HUES48 (cell line): ENCODE measurements around the gene MYDGF.
"Not testable (repeated sequence)": the region's sequence is repeated elsewhere in the genome, so short reads cannot be mapped to it uniquely, and the experiment has no call there.

Experiments
- H3K27ac ChIP-seq: one replicate; pipeline ENCODE4 v1.7.0; 2013; ENCODE audit warnings: low read depth, low read length, inconsistent platforms
- H3K27me3 ChIP-seq: 2 replicates; pipeline ENCODE4 v1.6.1; 2013; ENCODE audit warnings: mild to moderate bottlenecking, low read length; ENCODE audit not compliant: control insufficient read depth, insufficient read depth
- H3K36me3 ChIP-seq: 2 replicates; pipeline ENCODE4 v1.6.1; 2013; ENCODE audit warnings: low read length; ENCODE audit not compliant: control insufficient read depth, insufficient read depth
- H3K4me1 ChIP-seq: 2 replicates; pipeline ENCODE4 v1.6.1; 2013; ENCODE audit warnings: mild to moderate bottlenecking, low read length; ENCODE audit not compliant: control insufficient read depth, insufficient read depth
- H3K4me3 ChIP-seq: 2 replicates; pipeline ENCODE4 v1.5.1; 2013; ENCODE audit warnings: mild to moderate bottlenecking, low read depth, low read length
- H3K9ac ChIP-seq: 2 replicates; pipeline ENCODE4 v1.6.1; 2013; ENCODE audit warnings: mild to moderate bottlenecking, low read depth, low read length, moderate library complexity
- H3K9me3 ChIP-seq: 2 replicates; pipeline ENCODE4 v1.6.1; 2013; ENCODE audit warnings: low read length; ENCODE audit not compliant: control insufficient read depth, insufficient read depth

The MYDGF gene

DNA sequence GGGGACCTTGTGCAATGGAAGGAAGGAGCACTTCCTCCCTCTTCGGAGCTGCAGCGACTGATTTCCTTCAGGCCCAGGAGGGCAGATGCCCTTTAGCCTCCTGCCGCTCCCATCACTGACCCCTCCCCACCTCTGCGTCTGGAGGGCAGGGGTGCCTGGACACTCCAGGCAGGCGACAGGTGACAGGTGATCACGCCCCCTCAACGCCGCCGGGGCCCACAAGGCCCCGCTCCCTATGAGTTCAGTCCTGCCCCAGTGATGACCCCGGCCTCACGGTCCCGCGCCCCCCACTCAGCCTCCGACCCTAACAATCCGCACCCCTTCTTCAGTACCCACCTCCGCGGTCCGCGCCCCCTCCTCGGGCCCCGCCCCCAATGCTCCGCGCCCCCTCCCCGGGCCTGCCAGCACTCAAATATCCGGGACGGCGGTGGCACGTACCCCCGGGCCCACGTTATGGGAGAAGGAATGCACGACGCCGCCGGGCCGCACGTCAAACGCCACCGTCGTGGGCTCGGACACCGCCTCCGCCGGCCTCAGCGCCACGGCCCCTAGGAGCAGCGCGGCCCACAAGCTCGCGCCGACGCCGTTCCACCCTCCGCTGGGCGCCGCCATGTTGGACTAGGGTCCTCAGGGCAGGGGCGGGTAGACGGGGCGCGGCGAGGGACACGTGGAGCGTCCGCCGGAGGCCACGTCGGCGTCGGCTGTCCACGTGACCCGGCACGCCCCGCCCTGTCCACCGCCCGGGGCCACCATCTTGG, at the start of gene MYDGF:
MYDGF (minus strand) TSS at position 620 of the 758 bp plus-strand sequence; CDS start at position 612, 8 bp downstream.
- H3K9me3 ChIP-seq: no peaks in the 10 kb centered on the region
- peaks cover 19% of the 10 kb centered on the region for H3K36me3 ChIP-seq
- H3K27me3 ChIP-seq: no peaks in the 10 kb centered on the region
- H3K4me3 ChIP-seq: peak within 1 kb of the TSS; percentile 73
- H3K27ac ChIP-seq: peak within 1 kb of the TSS; percentile 71
- no peaks in the 10 kb centered on the region for H3K4me1 ChIP-seq
- peak within 1 kb of the TSS; percentile 69; the same call in 1 of the 2 replicates for H3K9ac ChIP-seq

DNA sequence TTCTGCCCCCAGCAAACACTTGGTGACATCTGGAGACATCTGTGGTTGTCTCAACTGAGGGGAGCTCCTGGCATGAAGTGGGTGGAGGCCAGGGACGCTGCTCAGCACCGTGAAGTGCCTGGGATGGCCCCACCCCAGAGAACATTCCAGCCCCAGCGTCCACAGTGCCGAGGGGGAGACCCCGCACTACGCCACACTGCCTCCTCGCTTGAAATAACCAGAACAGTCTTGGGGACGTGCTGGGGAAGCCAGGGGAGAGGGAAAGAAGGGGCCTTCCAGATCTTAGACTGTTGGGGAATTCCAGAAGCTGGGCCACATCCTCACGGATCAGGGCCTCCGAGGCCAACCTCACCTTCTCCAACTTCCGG, 49.3 kb upstream of the MYDGF start:
- Histone ChIP-seq H3K4me3 (no peak overlapping the region), H3K9me3 (no peaks in the 10 kb centered on the region), H3K27ac (no peak overlapping the region), H3K9ac (no peak overlapping the region), H3K4me1 (peaks cover 6% of the 10 kb centered on the region), H3K36me3 (peaks cover 56% of the 10 kb centered on the region), H3K27me3 (no peaks in the 10 kb centered on the region)

GRCh38 chr19:4717966-4718701, 48.0 kb upstream of the MYDGF start:
- Histone ChIP-seq H3K4me1 (peaks cover 6% of the 10 kb centered on the region), H3K36me3 (peaks cover 69% of the 10 kb centered on the region), H3K9me3 (no peaks in the 10 kb centered on the region), H3K9ac (no peak overlapping the region), H3K27ac (no peak overlapping the region), H3K4me3 (no peak overlapping the region), H3K27me3 (no peaks in the 10 kb centered on the region)

DNA sequence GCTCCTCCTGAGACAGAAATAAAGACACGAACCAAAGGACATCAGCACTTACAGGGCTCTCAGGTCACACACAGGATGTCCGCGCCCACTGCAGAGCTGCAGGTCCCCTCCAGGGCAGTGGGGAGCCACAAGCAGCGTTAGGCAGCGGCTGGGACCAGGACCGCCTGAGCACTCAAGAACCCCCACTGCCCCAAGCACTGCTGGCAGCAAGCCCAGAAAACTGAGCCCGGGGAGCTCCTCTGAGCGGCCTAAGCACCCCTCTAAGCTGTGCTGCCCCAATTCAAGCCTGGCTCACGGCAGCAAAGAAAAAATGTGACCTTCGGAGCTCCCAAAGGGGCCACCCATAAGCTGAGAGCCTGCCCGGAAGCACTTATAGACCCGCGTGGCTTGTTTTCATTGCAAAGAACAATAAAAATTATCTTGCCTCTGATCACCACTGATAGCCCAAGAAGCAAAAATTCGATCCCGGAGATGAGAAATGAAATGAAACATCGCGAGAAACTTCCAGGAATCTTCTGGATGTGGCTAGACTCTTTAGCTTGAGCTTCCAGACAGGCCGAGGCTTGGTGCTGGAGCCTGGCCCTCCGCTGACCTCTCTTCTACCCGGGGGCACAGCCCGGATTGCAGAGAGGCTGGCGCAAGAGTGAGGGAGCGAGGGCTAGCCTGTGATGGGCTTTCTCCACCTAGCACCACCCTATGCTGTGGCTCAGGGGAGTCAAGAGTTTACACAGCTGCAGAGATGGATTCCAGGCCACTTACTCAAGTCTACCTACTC, 47.2 kb upstream of the MYDGF start:
- no peaks in the 10 kb centered on the region for H3K27me3 ChIP-seq
- peaks cover under 1% of the 10 kb centered on the region for H3K4me1 ChIP-seq
- peaks cover 77% of the 10 kb centered on the region for H3K36me3 ChIP-seq
- H3K27ac ChIP-seq: no peak overlapping the region
- H3K9ac ChIP-seq: no peak overlapping the region
- no peak overlapping the region for H3K4me3 ChIP-seq
- no peaks in the 10 kb centered on the region for H3K9me3 ChIP-seq

- Histone ChIP-seq H3K4me1 (no peaks in the 10 kb centered on the region), H3K9me3 (no peaks in the 10 kb centered on the region), H3K4me3 (no peak overlapping the region), H3K9ac (no peak overlapping the region), H3K27me3 (no peaks in the 10 kb centered on the region), H3K27ac (no peak overlapping the region), H3K36me3 (peaks cover 83% of the 10 kb centered on the region)
These were observed 45.5 kb upstream of the MYDGF start for GRCh38 chr19:4715529-4716221.

- not testable (repeated sequence) for H3K27me3 ChIP-seq, H3K4me1 ChIP-seq, H3K27ac ChIP-seq, H3K4me3 ChIP-seq, H3K9me3 ChIP-seq, H3K9ac ChIP-seq
- peaks cover 83% of the 10 kb centered on the region for H3K36me3 ChIP-seq
These were observed 45.0 kb upstream of the MYDGF start for GRCh38 chr19:4715178-4715528.

- H3K27me3 ChIP-seq: no peaks in the 10 kb centered on the region
These were observed 43.9 kb upstream of the MYDGF start for GRCh38 chr19:4714016-4714415.

DNA sequence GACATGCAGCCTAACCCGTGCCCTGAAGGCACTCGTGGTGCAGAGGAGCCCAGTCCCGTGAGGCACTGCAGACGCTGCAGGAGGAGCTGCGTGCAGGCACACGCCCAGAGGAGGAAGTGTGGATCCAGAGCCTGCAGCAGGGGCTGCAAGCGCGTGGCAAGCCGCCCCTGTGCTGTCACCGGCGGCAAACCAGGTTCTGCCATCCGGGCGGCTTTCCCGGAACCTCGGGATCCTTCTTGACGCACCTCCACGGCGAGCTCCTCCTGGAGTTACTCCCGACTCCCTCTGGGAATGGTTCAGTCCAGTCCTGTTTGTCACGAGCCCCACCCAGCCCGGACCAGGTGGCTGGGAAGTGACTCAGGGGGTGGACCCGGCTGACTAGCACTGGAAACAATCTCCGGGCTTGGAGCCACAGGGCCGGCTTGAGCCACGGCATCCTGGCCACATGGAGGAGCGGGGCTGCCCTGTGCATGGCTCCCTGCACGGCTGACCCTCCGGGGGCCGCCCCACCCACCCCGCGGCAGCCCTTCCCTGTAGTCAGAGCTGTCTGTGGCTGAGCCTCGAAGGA, 43.3 kb upstream of the MYDGF start:
- H3K27ac ChIP-seq: no peak overlapping the region
- H3K4me3 ChIP-seq: no peak overlapping the region

More at GRCh38 chr19:4714016-4714415, 43.9 kb upstream of the MYDGF start:
- peaks cover 83% of the 10 kb centered on the region for H3K36me3 ChIP-seq
- H3K4me3 ChIP-seq: no peak overlapping the region
- H3K9me3 ChIP-seq: no peaks in the 10 kb centered on the region
- no peak overlapping the region for H3K27ac ChIP-seq
- H3K4me1 ChIP-seq: no peaks in the 10 kb centered on the region
- no peak overlapping the region for H3K9ac ChIP-seq

GRCh38 chr19:4712771-4713170, 42.6 kb upstream of the MYDGF start:
- no peak overlapping the region for H3K27ac ChIP-seq
- no peaks in the 10 kb centered on the region for H3K4me1 ChIP-seq
- no peak overlapping the region for H3K9ac ChIP-seq
- H3K4me3 ChIP-seq: no peak overlapping the region
- H3K27me3 ChIP-seq: no peaks in the 10 kb centered on the region
- peaks cover 79% of the 10 kb centered on the region for H3K36me3 ChIP-seq
- H3K9me3 ChIP-seq: no peaks in the 10 kb centered on the region

More for the DNA sequence above, 43.3 kb upstream of the MYDGF start:
- H3K36me3 ChIP-seq: peaks cover 81% of the 10 kb centered on the region
- H3K27me3 ChIP-seq: no peaks in the 10 kb centered on the region
- H3K9me3 ChIP-seq: no peaks in the 10 kb centered on the region
- H3K4me1 ChIP-seq: no peaks in the 10 kb centered on the region
- no peak overlapping the region for H3K9ac ChIP-seq

DNA sequence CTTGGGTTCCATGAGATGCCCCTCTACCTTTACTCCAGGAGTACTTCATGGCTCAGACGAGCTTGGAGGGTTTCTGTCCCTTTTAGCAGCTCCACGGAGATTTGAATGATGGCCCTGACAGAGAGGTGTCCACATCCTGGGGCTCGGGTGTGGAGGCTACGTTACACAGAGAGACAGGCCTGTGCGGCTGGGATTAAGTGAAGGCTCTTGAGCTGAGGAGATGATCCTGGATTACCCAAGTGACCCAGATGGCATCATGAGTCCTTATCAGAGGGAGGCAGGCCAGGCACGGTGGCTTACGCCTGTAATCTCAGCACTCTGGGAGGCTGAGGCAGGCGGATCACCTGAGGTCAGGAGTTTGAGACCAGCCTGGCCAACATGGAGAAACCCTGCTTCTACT, 41.1 kb upstream of the MYDGF start:
- Histone ChIP-seq H3K27ac (no peak overlapping the region), H3K9me3 (no peaks in the 10 kb centered on the region), H3K36me3 (peaks cover 66% of the 10 kb centered on the region)

More for the DNA sequence above, 41.1 kb upstream of the MYDGF start:
- H3K4me3 ChIP-seq: no peak overlapping the region
- no peak overlapping the region for H3K9ac ChIP-seq
- no peaks in the 10 kb centered on the region for H3K27me3 ChIP-seq
- no peaks in the 10 kb centered on the region for H3K4me1 ChIP-seq
